ENCODE results near the gene PRELID2.

DNA sequence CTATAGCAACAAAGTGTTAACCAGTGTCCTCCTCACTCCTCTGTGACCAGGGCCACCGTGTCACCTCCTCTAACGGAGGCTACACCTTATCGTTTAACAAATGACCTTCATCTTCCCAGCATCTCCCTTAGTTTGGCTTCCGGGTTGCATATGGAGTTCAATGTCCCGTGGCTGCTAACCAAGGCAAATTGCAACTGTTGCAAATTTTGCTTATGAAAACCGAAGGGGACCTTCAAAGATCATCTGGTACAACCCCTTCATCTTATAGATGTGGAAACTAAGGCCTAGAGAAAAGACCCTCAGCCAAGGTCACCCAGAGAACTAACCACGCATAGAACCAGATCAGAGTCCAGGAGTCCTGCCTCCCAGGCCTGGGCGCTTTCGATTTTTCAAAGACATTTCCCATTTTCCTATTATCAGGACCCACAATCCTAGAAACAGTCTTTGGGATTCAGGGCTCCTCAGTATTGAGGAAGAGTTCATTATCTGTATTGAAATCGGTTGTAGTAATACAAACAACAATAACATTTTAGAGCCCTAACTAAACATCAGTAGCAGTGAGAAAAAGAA, 1.4 kb downstream of the PRELID2 start:
- TF ChIP-seq POLR2A (IDR thresholded peaks at IDR 0.05) = no peak
- no peak for TF ChIP-seq CTCF (IDR thresholded peaks at IDR 0.05)

Data from uterus (tissue), 2 donors.